Skin epidermis (tissue), 12 donors: ENCODE data around the gene PPP1R12B.
"Not testable (repeated sequence)": the region's sequence is repeated elsewhere in the genome, so short reads cannot be mapped to it uniquely, and the experiment has no call there.

Experiments used
- H3K27ac ChIP-seq, 21 experiments: fragments of 200-600 bp; sonication (generic) in 11 of 21; one replicate each; pipeline ENCODE4 v1.5.0; 2020; ENCODE audit warnings: mild to moderate bottlenecking in 3 of 21, inconsistent platforms in 2 of 21, moderate library complexity in 2 of 21
- H3K4me3 ChIP-seq, 7 experiments: fragments of 200-600 bp; sonication (generic) in 2 of 7; one replicate each; pipeline ENCODE4 v1.5.0; 2020; ENCODE audit warnings: inconsistent platforms in 2 of 7, mild to moderate bottlenecking in 2 of 7, moderate library complexity in 1 of 7

Gene PPP1R12B

DNA sequence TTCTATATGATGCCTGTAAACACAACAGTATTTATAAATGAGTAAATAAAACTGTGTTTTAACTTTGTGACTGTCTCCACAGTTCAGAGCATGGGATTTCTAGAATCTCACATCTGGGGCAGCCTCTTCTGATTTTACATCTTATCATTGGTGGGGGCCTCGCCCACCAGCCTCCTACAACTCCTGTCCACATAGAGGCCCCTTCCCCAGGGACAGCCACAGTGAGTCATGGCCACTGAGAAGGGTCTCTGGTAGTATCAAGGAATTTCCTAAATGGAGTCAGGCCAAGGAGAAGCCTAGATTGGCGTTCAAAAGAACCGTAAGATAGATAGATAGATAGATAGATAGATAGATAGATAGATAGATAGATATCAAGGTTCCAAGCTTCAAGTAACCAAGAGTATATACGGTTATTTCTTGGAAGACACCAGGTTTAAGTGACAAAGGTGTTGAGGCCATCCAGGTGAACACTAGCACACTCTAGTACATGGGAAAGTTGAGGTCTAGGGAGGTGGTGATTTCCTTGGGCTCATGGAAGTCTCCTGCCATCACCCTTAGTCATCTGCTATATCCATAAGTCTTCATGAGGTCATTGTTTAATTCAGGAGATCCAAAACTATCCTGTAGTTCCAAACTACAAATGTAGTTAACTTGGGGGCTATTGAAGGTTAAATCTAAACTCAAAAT, 240.1 kb downstream of the PPP1R12B start:
- H3K4me3 ChIP-seq: no peak overlapping the region
- H3K27ac ChIP-seq: peak overlapping the region in 6 of 21 experiments; percentile 1 to 61 (median 26)

DNA sequence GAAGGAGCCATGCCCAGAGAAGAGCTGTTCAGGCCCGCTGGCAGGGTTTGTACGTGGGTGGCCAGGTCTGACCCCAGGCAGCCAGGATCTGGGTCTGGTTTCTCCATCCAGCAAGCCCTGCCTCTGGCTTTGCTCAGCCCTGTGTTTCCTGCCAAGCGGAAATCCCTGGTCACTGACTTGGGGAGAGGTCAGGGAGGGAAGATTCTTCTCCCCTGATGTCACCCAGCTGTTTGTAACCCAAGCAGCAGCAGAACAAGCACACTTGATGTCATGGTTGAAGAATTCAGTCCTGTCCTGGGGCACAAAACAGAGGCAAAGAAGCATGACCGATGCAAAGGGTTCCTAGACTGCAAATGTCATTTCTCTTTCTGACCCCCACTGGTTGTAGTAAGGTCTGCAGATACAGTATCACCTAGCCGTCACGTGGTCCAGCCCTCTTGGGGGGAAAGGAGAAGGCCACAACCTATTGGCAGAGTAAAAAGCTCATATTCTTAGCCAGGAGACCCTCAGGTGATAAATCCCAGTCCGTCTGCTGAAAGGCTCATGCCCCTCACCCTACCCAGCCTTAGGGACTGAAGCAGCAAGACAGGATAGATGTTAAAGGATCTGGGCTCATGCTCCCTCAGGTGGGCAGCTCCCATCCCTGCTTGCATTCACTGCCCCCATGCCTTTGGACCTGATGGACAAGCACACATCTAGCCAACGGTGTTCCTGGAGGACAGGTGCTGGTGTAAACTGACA, 240.9 kb downstream of the PPP1R12B start:
- H3K27ac ChIP-seq: peak overlapping the region in 8 of 21 experiments; percentile 1 to 61 (median 37)

DNA sequence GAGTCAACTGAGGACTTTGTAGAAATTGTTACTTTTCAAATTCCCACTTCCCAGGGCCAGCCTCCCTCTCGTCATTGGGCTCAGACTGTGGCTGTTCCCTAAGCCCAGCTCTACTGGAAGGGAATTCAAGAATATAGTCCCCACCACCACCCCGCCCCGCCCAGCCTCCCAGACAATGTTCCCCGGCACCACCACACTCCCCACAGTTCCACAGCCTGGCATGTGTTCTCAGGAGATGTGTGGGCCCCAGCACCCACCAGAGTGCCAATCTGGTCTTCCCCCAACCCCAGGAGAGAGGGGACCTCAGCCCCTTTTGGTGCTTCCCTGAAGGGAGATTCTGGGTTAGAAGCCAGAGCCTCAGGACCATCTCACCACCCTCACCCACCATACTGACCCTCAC, 241.6 kb downstream of the PPP1R12B start:
- H3K4me3 ChIP-seq: no peak overlapping the region
- H3K27ac ChIP-seq: peak overlapping the region in 4 of 21 experiments; percentile 5 to 54 (median 38)

More for the DNA sequence above, 240.9 kb downstream of the PPP1R12B start:
- no peak overlapping the region for H3K4me3 ChIP-seq

DNA sequence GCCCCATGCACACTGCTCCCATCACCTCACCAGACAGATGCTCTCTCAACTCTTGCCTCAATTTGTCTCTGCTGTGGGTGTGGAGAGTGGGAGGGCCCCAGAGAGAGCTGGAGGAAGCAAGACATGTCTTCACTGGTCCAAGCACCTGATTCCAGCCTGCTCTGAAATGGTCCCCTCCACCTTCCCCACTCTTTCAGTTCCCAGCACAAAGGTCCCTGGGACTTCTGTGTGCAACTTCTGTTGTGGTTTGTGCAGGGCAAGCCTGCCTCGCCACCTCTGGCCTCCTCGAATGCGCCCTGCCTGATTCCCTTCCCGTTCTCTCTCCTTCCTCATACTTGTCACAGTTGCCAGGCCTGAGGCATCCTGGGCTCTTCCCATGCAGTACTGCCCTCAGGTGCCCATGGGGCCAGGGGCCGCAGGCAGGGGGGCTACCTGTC, 242.5 kb downstream of the PPP1R12B start:
- peak overlapping the region in 2 of 21 experiments; percentile 43 to 50 for H3K27ac ChIP-seq
- no peak overlapping the region for H3K4me3 ChIP-seq

DNA sequence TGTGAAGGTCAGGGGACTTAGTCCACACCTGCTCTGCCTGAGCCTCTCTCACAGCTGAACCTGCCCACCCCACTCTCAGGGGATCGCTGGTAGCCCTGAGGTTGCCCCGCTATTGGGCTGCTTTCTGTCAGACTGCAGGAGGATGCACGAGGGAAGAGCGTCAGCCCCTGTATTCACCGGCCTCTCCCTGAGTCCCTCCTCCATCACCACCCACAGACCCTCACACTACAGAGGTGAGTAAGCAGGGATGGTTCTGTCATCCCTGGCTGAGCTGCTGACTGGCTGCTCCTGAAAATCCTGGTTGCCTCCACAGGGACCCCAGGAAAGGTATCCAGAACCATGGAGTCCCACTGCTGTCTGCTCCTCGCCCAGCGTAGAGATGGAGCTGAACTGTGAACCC, 243.0 kb downstream of the PPP1R12B start:
- H3K27ac ChIP-seq: peak overlapping the region in 2 of 21 experiments; percentile 43 to 50
- H3K4me3 ChIP-seq: no peak overlapping the region

DNA sequence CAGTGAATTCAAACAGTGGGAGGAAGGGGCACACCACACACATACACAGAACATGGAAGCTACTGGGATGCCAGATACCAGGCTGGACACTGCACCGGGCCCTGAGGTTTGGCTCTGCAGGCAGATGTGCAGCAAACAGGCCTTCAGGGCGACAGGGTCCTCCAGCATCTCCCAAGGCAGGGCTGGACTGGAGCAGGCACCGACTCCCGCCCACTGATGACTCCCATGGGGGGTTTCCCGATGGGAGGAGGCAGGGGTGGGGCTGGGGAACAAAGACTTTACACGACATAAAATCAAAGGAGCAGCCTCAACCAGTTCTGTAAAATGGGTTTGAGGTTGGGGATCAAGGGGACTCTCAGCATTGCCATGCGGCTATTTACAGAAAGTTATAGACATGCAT, 243.6 kb downstream of the PPP1R12B start:
- Histone ChIP-seq H3K4me3 (no peak overlapping the region), H3K27ac (no peak overlapping the region)

DNA sequence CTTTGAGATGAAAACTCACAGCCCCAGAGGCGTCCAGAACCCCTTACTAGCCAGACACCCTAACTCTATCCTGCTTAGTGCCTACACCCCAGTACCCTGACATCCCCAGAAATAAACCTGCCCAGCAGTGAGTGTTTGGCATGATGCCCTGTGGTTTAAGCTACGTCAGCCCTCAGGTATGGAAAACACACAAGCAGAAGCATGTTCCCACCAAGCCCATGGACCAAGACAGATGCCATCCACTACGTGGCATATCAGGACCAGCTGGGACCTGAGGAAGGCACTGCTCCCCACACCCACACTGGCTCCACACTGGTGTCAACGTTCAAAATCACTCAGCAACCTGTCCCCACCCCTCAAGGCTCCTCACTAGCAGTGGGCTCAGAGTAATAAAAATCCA, 245.3 kb downstream of the PPP1R12B start:
- Histone ChIP-seq H3K4me3 (no peak overlapping the region), H3K27ac (peak overlapping the region in 8 of 21 experiments; percentile 13 to 69 (median 40))

DNA sequence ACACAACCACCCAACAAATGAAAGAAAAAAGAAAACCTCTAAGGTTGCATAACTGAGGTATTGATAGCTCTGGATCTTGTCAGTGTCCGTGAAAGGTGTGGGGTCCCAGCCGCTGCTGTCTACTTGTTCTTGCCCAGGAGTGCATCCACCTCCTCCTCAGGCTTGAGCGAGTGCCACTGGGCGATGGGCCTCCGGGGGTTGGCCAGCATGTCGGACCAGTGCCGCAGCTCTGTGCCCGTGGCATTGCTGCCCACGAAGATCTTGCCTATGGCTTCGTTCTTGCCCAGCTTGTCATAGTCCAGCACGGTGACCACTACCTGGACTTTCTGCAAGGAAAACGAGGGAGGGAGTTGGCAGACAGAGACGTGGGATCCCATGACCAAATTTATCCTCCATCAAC, 248.1 kb downstream of the PPP1R12B start:
- Histone ChIP-seq H3K27ac (no peak overlapping the region), H3K4me3 (no peak overlapping the region)

DNA sequence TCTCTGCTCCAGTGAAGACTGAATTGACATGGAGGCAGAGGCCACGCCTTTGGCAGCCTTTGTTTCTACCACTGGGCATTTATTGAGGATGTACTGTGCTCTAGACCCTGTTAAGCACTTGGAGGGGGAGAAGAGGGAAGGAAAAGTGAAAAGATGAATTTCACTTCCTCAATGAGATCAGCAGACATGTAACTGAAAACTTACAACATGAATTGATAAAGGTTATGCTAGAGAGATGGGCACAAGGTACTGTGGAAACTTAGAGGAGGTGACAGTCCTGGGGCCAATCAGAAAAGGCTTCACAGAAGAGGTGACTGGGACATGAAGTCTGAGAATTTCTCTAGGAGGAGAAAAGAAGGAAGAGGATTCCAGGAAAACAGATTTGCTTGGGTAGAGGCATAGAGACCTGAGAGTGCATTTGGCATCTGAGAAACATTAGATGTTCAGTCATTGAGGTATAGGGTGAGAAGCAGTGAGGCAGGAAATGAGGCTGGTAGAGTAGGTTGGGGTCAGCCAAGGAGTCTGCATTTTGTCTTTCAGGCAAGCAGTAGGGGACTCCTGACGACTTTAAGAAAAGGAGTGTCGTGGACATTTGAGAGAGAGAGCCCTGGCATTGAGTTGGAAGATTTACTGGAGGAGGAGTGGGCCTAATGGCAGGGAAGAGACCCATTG, 248.7 kb downstream of the PPP1R12B start:
- Histone ChIP-seq H3K27ac (no peak overlapping the region), H3K4me3 (no peak overlapping the region)

DNA sequence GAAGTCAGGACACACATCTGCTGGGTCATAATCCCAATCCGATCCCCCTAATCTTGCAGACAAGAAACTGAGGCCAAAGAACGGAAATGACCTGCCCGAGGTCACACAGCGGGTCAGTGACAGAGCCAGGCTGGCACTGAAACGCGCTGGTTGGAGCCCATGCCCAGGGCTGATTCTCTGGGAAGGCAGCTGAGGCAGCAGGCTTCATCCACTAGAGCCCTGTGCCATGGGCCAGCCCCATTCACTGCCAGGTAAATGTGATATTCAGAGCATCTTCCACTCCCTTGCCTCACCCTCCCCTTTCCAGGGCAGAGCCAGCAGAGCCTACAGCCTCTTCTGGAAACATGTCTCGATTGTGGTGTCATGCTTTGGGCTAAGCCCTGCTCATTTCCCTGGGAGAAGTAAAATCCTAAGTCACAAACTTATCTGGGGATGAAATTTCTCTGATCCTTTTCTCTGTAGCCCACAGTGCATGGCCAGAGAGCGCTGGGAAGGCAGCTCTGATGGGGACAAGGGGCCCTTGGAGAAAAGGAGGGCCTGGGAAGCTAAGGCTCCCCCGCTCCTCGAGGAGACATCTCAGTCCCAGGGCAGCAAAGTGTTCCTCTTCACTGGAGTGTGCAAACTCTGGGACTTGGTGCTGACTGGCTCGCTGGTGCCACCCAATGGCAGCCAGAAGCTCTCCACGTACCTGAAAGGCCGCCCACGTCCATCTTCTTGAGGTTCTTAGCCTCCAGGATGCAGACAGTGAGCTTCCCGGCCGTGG, 251.4 kb downstream of the PPP1R12B start:
- no peak overlapping the region for H3K4me3 ChIP-seq
- peak overlapping the region in 1 of 21 experiments; percentile 11 for H3K27ac ChIP-seq

DNA sequence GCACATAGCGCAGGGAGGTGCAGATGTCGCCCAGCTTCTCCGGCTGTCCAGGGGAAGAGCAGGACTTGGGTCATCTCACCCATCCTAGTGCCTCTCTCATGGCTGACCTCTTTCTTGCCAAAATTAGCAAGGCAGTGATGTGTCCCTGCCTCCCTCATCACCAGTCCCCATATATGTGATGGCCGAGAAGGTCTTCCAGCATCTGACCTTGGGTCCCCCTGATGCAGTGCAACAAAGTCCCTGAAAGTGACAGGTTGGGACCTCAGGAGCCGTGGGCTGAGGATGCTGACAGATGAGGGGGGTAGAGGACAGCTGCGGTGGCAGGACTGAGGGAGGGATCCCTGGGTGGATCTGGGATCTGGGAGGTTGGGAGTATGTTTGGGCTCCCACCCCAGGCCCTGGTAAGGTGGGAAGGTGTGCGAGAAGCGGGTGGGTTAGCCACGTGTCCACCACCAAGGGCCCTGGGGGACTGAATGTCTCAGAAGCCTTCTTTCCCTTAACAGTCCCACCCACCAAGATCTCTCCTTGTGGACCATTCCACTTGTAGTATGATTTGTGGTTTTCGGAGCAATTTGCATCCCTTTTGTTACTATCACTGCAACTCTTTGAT, 252.0 kb downstream of the PPP1R12B start:
- Histone ChIP-seq H3K4me3 (no peak overlapping the region), H3K27ac (no peak overlapping the region)

DNA sequence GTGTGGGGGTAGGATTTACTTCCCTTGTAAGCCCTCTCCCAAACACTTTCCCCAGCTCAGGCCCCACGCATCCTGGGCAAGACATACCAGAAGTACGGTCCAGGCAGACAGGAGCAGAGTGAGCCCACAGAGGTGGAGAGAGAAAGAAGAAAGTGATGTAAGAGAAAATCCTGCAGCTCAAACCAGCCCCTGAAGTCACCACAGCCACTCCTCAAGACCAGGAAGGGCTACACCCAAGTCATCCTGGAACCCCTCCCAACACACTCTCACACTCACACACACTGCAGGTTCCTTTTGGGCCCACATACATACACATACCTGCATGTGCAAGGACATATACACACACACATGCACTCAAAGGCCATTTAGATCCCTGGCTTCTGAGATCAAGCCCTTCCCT, 254.9 kb downstream of the PPP1R12B start:
- H3K27ac ChIP-seq: no peak overlapping the region
- H3K4me3 ChIP-seq: no peak overlapping the region

DNA sequence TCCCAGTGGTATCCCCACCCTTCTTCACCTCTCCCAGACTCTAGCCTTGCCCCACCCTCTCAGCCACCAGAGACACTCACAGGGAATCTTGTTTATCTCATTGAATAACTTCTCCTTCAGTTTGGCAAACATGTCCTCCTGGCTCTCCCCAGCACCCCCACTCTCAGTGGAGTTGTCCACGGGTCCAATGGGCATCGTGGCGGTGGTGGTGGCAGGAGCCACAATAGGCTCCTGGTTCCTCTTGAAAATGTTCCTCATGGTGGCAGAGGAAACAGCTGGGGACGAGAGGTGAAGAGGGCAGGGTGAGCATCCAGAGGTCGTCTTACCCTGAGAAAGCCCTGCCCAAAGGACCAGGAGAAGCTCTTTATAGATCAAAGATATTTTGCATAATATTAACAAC, 257.0 kb downstream of the PPP1R12B start:
- H3K4me3 ChIP-seq: no peak overlapping the region

DNA sequence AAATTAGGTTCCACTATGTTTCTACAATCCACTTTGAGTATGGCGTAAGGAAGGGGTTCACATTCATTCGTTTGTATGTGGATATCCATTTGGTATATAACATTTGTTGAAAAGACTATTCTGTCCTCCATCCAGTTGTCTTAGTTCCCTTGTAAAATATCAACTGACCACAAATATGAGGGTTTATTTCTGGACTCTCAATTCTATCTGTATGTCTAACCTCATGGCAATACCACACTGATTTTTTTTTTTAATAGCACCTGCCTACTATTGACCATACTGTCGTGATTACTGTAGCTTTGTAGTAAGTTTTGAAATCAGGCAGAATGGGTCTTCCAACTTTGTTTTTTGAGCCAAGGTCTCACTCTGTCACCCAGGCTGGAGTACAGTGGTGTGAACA, 263.5 kb downstream of the PPP1R12B start:
- H3K27ac ChIP-seq, H3K4me3 ChIP-seq: not testable (repeated sequence)

More for the DNA sequence above, 257.0 kb downstream of the PPP1R12B start:
- no peak overlapping the region for H3K27ac ChIP-seq

DNA sequence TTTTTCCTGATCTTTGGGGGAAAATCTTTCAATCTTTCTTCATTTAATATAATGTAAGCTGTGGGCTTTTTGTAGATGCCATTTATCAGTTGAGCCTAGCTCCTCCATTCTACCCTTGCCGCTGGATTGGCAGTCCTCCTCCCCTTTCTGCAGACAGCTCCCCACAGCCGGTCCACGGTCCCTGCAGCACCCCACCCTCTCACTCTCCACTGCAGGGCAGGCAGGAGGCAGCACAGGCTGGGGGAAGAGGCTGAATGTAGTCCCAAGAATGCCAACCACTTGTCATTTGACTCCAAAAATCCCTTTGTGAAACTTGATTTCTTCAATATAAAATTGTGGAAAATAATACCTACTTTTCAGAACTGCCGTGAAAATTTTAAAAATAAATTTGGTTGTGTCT, 265.1 kb downstream of the PPP1R12B start:
- Histone ChIP-seq H3K27ac (no peak overlapping the region), H3K4me3 (no peak overlapping the region)

DNA sequence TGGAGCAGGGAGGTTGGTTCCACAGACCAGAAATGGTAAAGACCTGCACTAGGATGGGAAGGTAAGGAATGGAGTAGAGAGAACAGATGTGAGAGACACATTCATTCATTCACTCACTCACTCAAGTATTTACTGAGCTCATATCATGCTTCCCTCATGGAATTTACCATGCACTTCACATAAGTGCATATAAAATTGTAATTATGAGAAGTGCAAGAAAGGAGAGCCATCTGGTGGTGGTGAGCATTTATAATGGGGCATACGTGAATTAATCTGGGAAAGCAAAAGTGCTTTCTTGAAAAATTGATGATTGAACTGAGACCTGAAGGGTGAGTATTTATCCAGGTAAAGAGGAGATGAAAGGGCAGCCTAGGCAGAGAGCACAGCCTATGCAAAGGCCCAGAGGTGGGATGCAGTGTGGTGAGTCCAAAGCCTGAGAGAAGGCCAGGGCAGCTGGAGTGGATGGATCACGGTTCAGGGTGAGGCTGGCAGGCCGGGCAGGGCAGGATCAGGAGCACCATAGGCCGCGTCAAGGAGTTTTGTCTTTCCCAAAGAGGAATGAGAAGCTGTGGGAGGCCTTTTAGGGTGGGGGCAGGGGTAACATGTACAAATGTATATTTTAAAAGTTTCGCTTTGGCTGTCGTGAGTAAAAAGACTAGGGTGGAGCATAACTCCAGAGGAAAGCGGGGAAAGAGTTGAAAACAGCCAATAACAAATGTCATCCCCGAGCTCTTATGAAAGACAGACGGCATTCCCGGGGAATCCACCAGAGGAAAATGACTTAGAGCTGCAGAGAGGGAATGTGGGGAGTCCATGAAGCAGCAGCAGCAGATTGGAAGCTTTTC, 266.1 kb downstream of the PPP1R12B start:
- peak overlapping the region in 1 of 21 experiments; percentile 39 for H3K27ac ChIP-seq
- not testable (repeated sequence) for H3K4me3 ChIP-seq

DNA sequence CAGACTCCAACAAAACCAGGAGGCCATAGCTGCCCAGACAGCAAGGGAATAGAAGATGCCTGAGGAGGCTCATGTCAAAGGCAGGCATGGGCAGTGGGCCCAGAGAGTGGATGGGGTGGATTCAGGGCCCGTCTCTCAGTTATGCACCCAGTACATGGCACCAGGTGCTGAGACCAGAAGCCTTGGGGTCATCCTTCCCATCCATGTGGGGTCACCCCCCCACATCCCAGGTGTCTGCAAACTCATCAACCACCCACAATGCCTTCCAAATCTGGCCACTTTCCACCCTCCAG, 266.7 kb downstream of the PPP1R12B start:
- peak overlapping the region in 2 of 21 experiments; percentile 33 to 39 for H3K27ac ChIP-seq
- not testable (repeated sequence) for H3K4me3 ChIP-seq

DNA sequence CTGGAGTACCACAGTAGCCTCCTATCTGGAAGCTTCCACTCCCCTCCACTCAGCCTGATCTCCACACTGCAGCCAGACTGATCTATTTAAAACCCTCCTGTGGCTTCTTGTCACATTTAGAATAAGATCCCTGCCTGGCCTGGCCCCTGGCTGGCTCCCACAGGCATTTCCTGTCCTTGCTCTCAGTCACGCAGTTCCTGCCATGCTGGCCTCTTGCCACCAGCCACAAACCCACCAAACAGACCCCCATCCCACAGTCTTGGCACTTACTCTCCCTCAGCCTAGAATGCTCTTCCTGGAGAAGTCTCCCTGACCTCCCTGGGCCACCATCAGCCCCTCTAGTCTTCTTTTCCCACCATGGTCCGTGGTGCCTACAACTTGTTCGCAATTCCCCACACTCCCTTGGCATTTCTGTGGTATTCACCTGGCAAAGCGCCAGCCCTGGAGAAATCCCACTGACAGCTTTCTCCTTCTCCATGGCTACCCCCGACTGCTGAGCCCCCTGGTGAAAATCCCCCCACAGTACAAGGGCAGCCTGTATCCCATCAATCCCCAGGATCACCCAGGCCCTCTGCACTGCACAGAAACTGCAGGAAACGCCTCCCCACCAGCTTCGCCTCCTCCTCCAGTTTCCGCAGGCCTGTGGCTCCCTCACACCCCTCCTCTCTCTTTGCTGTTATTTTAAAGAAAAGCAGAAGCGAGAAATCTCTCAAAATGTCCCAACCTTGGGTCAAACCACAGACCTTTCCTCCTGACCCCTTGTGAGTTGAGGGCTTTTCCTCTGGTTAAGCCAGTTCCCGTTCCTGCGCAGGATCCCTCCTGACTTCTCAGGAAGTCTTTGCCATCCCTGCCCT, 267.2 kb downstream of the PPP1R12B start:
- Histone ChIP-seq H3K4me3 (no peak overlapping the region), H3K27ac (peak overlapping the region in 1 of 21 experiments; percentile 33)
